KMS-11 (cell line): Measurements from ENCODE around the gene ZNHIT6.

Source experiments
- H2AFZ ChIP-seq: fragments of 200-600 bp; sonication (generic); 2 replicates; pipeline ENCODE4 v1.6.1; 2016; ENCODE audit warnings: antibody characterized with exemption, mixed run types, low read depth
- H3K27ac ChIP-seq: fragments of 200-600 bp; sonication (generic); 2 replicates; pipeline ENCODE4 v1.6.1; 2016; ENCODE audit warnings: mild to moderate bottlenecking, mixed run types
- H3K27me3 ChIP-seq: fragments of 200-600 bp; sonication (generic); 2 replicates; pipeline ENCODE4 v1.6.1; 2017; ENCODE audit warnings: mild to moderate bottlenecking, low read depth, mixed run types, moderate library complexity; ENCODE audit not compliant: insufficient read depth
- H3K36me3 ChIP-seq: fragments of 200-600 bp; sonication (generic); 2 replicates; pipeline ENCODE4 v1.6.1; 2017; ENCODE audit warnings: mild to moderate bottlenecking, mixed run types; ENCODE audit not compliant: insufficient read depth
- H3K4me1 ChIP-seq: fragments of 200-600 bp; sonication (generic); 2 replicates; pipeline ENCODE4 v1.6.1; 2016; ENCODE audit warnings: mild to moderate bottlenecking, low read depth, mixed run types; ENCODE audit not compliant: poor library complexity, severe bottlenecking
- H3K4me2 ChIP-seq: fragments of 200-600 bp; sonication (generic); 2 replicates; pipeline ENCODE4 v1.7.0; 2016; ENCODE audit warnings: mild to moderate bottlenecking, mixed run types
- H3K4me3 ChIP-seq: fragments of 200-600 bp; sonication (generic); IDR thresholded peaks from 2 replicates; pipeline ENCODE4 v1.6.1; 2017; ENCODE audit warnings: low read depth, low read length, mixed read lengths; ENCODE audit not compliant: insufficient read depth
- H3K79me2 ChIP-seq: fragments of 200-600 bp; sonication (generic); 2 replicates; pipeline ENCODE4 v1.6.1; 2016; ENCODE audit warnings: low read depth, mixed run types; ENCODE audit not compliant: insufficient read depth
- H3K9ac ChIP-seq: fragments of 200-600 bp; sonication (generic); 2 replicates; pipeline ENCODE4 v1.6.1; 2016; ENCODE audit warnings: mild to moderate bottlenecking, mixed run types
- H4K20me1 ChIP-seq: fragments of 200-600 bp; sonication (generic); 2 replicates; pipeline ENCODE4 v1.6.1; 2016; ENCODE audit warnings: mild to moderate bottlenecking, mixed run types; ENCODE audit not compliant: insufficient read depth
- TF ChIP-seq, protein P1 (sequence below): fragments of 200-600 bp; sonication (generic); conservative IDR thresholded peaks from 2 replicates; pipeline ENCODE4 v1.6.1; 2017; ENCODE audit warnings: low read depth, mild to moderate bottlenecking, antibody characterized with exemption, low read length, moderate library complexity, mixed read lengths

Gene ZNHIT6

DNA sequence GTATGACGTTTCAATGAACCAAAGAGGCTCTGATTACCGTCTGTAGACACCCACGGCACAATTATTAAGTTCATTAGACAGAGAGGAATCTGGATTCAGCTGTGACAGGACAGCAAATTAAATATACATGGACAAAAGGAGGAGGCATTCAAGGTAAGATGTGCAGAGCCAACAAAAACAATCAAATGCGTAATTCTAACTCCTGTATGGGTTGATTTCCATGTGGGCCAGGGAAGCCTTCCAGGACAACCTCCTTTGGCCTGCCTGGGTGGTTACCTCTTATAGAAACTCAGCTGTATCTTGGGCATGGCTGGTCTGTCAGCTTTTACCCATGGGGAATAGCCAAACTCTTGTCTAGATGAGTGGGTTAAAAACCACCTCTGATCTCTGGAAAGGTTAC lies 83.9 kb downstream of the ZNHIT6 start:
- Histone ChIP-seq H3K27ac (no peak overlapping the region), H3K4me3 (no peak overlapping the region), H2AFZ (no peak overlapping the region), H3K27me3 (no peaks in the 10 kb centered on the region), H3K4me2 (no peak overlapping the region), H3K36me3 (no peaks in the 10 kb centered on the region), H3K9ac (no peak overlapping the region), H4K20me1 (no peaks in the 10 kb centered on the region), H3K4me1 (peaks cover 7% of the 10 kb centered on the region), H3K79me2 (no peaks in the 10 kb centered on the region)
- TF ChIP-seq, protein P1, sequence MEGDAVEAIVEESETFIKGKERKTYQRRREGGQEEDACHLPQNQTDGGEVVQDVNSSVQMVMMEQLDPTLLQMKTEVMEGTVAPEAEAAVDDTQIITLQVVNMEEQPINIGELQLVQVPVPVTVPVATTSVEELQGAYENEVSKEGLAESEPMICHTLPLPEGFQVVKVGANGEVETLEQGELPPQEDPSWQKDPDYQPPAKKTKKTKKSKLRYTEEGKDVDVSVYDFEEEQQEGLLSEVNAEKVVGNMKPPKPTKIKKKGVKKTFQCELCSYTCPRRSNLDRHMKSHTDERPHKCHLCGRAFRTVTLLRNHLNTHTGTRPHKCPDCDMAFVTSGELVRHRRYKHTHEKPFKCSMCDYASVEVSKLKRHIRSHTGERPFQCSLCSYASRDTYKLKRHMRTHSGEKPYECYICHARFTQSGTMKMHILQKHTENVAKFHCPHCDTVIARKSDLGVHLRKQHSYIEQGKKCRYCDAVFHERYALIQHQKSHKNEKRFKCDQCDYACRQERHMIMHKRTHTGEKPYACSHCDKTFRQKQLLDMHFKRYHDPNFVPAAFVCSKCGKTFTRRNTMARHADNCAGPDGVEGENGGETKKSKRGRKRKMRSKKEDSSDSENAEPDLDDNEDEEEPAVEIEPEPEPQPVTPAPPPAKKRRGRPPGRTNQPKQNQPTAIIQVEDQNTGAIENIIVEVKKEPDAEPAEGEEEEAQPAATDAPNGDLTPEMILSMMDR: no peak

DNA sequence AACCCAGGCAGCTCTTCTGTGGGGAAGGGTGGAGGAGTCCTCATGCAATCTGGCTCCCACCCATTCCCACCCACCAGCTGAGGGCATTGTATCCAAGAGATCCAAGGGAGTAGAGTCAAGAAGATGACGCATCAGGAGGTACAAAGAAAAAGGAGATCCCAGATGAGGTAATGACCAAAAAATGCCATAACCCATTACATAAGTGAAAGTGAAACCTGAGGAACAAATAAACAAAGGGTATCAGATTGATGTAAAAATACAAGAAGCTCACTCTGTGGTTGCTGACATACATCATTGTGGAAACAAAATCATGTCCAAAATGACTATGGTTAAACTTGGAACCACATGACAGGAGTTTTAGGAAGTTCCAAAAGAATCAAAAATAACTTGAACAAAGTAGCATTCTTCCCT lies 85.2 kb downstream of the ZNHIT6 start:
- Histone ChIP-seq H2AFZ (no peak overlapping the region), H3K36me3 (no peaks in the 10 kb centered on the region), H3K4me2 (no peak overlapping the region; the same call in 1 of the 2 replicates), H3K4me1 (peaks cover 7% of the 10 kb centered on the region), H3K79me2 (no peaks in the 10 kb centered on the region), H3K27me3 (no peaks in the 10 kb centered on the region), H4K20me1 (no peaks in the 10 kb centered on the region), H3K27ac (no peak overlapping the region), H3K9ac (no peak overlapping the region), H3K4me3 (no peak overlapping the region)
- TF ChIP-seq, protein P1: no peak

DNA sequence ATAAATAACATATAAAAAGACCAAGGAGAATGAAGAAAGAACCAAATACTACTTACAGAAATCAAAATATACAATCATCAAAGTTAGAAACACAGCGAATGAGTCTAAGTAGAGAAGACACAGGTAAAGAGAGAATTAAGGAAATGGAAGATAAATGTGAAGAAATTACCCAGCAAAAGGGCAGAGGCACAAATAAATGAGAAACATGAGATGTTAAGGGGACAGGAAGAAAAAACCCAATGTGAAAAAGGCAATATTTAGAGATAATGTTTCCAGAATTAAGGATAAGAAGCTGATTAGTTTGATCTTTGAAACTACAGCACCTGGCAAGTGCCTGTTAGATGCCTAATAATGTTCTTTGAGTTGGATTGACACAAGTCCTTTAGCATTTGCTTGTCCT lies 86.8 kb downstream of the ZNHIT6 start:
- H3K27me3 ChIP-seq: no peaks in the 10 kb centered on the region
- TF ChIP-seq, protein P1: no peak

DNA sequence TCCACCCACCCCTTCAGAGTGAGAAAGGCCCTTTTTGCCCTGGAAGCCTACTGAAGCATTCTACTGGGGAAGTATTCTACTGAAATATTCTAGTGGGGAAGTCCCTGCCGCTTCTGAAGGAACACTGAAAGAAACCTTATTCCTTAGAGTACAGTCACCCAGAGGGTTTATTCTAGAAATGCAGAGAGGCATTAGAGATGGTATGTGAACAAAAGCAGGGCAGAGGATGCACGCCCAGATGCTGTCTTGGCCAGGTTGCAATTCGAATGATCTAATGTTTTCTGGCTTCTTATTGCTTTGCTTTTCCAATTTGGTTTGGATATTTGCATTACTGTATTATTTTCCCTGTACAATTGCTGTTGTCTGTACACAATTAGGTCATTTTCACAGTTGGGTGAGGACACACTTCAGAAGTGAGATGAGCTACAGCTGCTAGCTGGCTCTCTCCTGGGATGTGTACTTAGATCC lies 90.6 kb downstream of the ZNHIT6 start:
- no peaks in the 10 kb centered on the region for H4K20me1 ChIP-seq
- H3K4me2 ChIP-seq: no peak overlapping the region
- H3K79me2 ChIP-seq: no peaks in the 10 kb centered on the region
- no peak overlapping the region for H2AFZ ChIP-seq
- H3K9ac ChIP-seq: no peak overlapping the region
- H3K36me3 ChIP-seq: no peaks in the 10 kb centered on the region
- no peak overlapping the region for H3K4me3 ChIP-seq
- H3K4me1 ChIP-seq: no peaks in the 10 kb centered on the region
- H3K27me3 ChIP-seq: no peaks in the 10 kb centered on the region
- TF ChIP-seq, protein P1: no peak
- H3K27ac ChIP-seq: no peak overlapping the region

More for the DNA sequence above, 86.8 kb downstream of the ZNHIT6 start:
- H3K79me2 ChIP-seq: no peaks in the 10 kb centered on the region
- H3K9ac ChIP-seq: no peak overlapping the region
- H3K4me2 ChIP-seq: no peak overlapping the region
- H3K4me1 ChIP-seq: peaks cover 7% of the 10 kb centered on the region
- H3K27ac ChIP-seq: no peak overlapping the region
- no peak overlapping the region for H2AFZ ChIP-seq
- no peaks in the 10 kb centered on the region for H3K36me3 ChIP-seq
- no peaks in the 10 kb centered on the region for H4K20me1 ChIP-seq
- no peak overlapping the region for H3K4me3 ChIP-seq
